ENCODE data around the gene COPB2. TPM values are rescaled to one million over a fixed set of nuclear protein-coding genes. Genes with fewer than 3 reads are reported as not detected.

COPB2 gene
- total and polyA plus RNA-seq, 11 donors = 17.7 to 80.2 (median 62.3) TPM

- WGBS, 4 donors = 59 to 66% (median 62%) methylated on average over 5 of the region's 5 CpGs
- Histone ChIP-seq H3K4me1 (peaks cover 0 to 9% (median 2%) of the 10 kb centered on the region in 12 donors), H3K27me3 (peaks cover 0 to 4% (median 0%) of the 10 kb centered on the region in 9 donors), H3K4me3 (no peak overlapping the region), H3K9me3 (no peaks in the 10 kb centered on the region), H3K27ac (no peak overlapping the region), H3K36me3 (no peaks in the 10 kb centered on the region)
- TF ChIP-seq, protein P1, sequence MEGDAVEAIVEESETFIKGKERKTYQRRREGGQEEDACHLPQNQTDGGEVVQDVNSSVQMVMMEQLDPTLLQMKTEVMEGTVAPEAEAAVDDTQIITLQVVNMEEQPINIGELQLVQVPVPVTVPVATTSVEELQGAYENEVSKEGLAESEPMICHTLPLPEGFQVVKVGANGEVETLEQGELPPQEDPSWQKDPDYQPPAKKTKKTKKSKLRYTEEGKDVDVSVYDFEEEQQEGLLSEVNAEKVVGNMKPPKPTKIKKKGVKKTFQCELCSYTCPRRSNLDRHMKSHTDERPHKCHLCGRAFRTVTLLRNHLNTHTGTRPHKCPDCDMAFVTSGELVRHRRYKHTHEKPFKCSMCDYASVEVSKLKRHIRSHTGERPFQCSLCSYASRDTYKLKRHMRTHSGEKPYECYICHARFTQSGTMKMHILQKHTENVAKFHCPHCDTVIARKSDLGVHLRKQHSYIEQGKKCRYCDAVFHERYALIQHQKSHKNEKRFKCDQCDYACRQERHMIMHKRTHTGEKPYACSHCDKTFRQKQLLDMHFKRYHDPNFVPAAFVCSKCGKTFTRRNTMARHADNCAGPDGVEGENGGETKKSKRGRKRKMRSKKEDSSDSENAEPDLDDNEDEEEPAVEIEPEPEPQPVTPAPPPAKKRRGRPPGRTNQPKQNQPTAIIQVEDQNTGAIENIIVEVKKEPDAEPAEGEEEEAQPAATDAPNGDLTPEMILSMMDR (IDR thresholded peaks at IDR 0.05) = no peak
- no peak for TF ChIP-seq POLR2A (IDR thresholded peaks at IDR 0.05)
- DNase-seq (no peak), ATAC-seq (no peak)
- intact Hi-C loops (cut with DNase I) = loop anchor here in 2 of 10 donors (10.0 kb wide), 2 partner anchors 120 to 730 kb away; partner anchors contain the start of gene CEP70 (in 1 of the 2)
Measured at GRCh38 chr3:139324456-139324855, 65.0 kb downstream of the COPB2 start.

DNA sequence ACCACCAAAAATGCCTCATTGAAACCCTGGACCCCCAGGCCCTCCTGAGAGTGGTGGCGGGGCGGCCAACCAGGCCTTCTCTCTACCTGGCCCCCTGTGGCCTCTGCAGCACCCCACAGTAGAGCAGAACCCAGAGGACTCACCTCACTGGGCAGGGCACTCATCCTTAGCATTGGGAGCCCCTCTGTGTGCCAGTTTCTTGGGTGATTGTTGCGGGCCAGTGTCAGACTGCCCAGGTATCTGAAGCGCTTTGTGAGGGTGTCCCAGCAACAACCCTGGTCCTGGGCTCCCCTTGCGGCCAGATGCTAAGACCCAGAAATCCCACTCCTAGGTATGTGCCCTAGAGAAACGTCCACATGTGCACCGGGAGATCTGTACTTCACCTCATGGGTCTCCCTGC is 66.3 kb downstream of the COPB2 start:
- Histone ChIP-seq H3K27ac (no peak overlapping the region), H3K4me3 (no peak overlapping the region), H3K9me3 (no peaks in the 10 kb centered on the region), H3K4me1 (peaks cover 0 to 6% (median 0%) of the 10 kb centered on the region in 12 donors), H3K36me3 (no peaks in the 10 kb centered on the region), H3K27me3 (peaks cover 0 to 5% (median 0%) of the 10 kb centered on the region in 9 donors)
- intact Hi-C loops (cut with DNase I) = loop anchor here in 2 of 10 donors (10.0 kb wide), 2 partner anchors 118 to 728 kb away; partner anchors contain the start of gene CEP70 (in 1 of the 2)
- no peak for TF ChIP-seq POLR2A (IDR thresholded peaks at IDR 0.05)
- TF ChIP-seq, protein P1 (IDR thresholded peaks at IDR 0.05) = no peak
- 73 to 90% (median 85%) methylated on average over 6 to 7 of the region's 7 CpGs for WGBS, 4 donors
- DNase-seq (no peak), ATAC-seq (no peak)

DNA sequence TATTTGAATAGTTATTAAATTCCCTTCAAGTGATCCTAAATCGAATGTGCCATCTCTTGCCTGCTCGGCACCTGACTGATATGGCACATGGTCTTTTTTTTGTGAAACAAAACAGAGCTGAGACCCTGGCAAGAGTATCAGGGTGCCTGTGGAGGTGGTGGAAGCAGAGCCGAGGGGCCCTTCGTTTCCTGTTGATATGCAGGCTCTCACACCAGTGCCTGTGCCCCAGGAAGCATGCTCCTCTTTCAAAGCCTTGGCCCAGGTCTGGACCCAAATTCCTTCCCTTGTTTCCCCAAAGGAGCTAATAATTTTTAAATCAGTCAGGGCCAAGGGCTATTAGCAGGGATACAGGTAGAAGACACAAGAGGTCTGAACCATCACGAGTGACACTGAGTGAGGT is 67.1 kb downstream of the COPB2 start:
- Histone ChIP-seq H3K27ac (no peak overlapping the region), H3K4me3 (no peak overlapping the region), H3K4me1 (peaks cover 0 to 6% (median 0%) of the 10 kb centered on the region in 12 donors), H3K36me3 (no peaks in the 10 kb centered on the region), H3K9me3 (no peaks in the 10 kb centered on the region), H3K27me3 (peaks cover 0 to 5% (median 0%) of the 10 kb centered on the region in 9 donors)
- TF ChIP-seq POLR2A (IDR thresholded peaks at IDR 0.05) = no peak
- TF ChIP-seq, protein P1 (IDR thresholded peaks at IDR 0.05) = no peak
- intact Hi-C loops (cut with DNase I) = loop anchor here in 2 of 10 donors (10.0 kb wide), 2 partner anchors 118 to 728 kb away; partner anchors contain the start of gene CEP70 (in 1 of the 2)
- no peak for ATAC-seq
- DNase-seq = no peak
- WGBS, 4 donors = 59 to 71% (median 65%) methylated on average over 5 of the region's 5 CpGs

DNA sequence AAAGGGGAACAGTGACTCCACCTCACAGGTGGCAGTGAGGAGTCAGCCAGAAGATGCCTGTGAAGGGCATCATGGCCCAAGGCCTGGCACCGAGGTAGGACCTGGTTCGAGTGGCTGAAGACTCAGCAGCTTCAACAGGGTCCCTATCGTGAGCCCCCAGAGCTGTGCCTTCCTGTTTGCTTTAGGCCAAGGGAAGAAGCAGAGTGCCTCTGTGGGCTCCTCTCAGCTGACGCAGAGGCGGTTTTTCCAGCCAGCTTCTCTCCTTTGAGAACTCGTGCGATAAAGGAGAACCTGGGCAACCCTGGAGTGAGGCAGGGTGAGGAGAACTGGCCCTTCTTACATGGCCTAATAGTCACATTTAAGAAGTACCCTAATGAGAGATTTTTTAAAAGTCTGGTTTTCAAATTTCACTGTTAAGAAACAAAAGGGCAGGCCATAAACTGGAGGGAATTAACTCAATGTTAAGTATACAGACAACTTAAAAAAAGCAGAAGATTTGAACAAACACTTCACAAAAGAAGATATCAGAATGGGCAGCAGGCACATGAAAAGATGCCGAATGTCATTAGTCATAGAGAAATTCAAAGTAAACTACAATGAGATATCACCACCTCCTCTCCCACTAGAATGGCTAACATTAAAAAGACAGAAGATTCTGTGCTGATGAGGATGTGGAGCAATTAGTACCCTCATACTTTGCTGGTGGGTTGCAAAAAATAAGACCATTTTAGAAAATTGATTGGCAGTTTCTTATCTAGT is 68.7 kb downstream of the COPB2 start:
- no peak for TF ChIP-seq POLR2A (IDR thresholded peaks at IDR 0.05)
- TF ChIP-seq, protein P1 (IDR thresholded peaks at IDR 0.05) = no peak
- peaks cover 0 to 20% (median 0%) of the 10 kb centered on the region in 9 donors for H3K27me3 ChIP-seq
- WGBS, 4 donors = 76 to 92% (median 82%) methylated on average over 8 of the region's 8 CpGs
- H3K4me3 ChIP-seq = no peak overlapping the region
- intact Hi-C loops (cut with DNase I) = loop anchor here in 2 of 10 donors (10.0 kb wide), 2 partner anchors 116 to 726 kb away; partner anchors contain the start of gene CEP70 (in 1 of the 2)
- no peak overlapping the region for H3K27ac ChIP-seq
- ATAC-seq = no peak
- H3K9me3 ChIP-seq = no peaks in the 10 kb centered on the region
- H3K4me1 ChIP-seq = peaks cover 0 to 6% (median 0%) of the 10 kb centered on the region in 12 donors
- no peaks in the 10 kb centered on the region for H3K36me3 ChIP-seq
- DNase-seq = no peak

Data from heart left ventricle (tissue), 16 donors.